HK-2 (cell line): ENCODE measurements around the gene CNBP.
"Not testable (repeated sequence)": the region's sequence is repeated elsewhere in the genome, so short reads cannot be mapped to it uniquely, and the experiment has no call there.

Source experiments
- DNase-seq: peaks from one replicate; pipeline ENCODE4 v3.0.0-alpha.2; 2018; ENCODE audit not compliant: unreplicated experiment

CNBP gene

DNA sequence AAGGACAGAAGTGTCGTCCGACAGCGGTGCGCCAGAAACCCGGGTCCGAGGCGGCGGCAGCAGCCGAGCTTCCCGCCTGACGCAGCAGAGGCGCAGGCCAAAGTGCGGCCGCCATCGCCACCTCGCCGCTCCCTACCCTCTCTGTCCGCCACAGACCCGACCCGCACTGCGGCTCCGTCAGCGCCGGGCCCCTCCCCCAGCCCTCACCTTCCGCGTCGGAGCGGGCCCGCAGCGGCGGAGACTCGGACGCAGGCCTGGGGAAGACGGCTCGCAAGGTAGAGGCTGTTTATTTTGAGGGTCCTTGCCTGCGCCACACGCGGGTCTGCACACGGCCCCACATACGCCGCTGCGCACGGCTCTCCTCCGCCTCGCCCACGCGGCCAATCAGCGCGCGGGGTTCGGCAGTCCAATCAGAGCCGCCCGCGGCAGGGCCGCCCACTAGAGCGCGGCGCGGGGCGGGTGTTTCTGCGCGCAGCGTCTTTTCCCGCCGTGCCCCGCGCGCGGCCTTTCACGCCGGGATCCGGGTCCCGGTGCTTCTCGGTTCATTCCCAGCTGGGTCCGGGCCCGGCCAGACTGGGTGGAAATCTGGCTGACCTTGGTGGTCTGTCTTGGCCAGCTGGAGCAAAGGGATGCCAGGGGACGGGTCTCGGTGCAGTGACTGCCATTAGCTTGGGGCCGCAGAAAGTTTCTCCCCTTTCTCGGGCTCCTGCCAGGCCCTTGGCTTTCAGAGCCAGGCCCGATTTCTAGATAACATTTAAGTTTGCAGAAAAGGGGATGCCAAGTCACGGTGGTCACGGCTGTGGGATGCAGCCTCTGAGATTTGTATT lies at the start of gene CNBP:
CNBP (minus strand) TSS at position 328 of the 827 bp plus-strand sequence. CDS start 12,139 bp downstream, outside the sequence.
- DNase-seq = peak; percentile 95

DNA sequence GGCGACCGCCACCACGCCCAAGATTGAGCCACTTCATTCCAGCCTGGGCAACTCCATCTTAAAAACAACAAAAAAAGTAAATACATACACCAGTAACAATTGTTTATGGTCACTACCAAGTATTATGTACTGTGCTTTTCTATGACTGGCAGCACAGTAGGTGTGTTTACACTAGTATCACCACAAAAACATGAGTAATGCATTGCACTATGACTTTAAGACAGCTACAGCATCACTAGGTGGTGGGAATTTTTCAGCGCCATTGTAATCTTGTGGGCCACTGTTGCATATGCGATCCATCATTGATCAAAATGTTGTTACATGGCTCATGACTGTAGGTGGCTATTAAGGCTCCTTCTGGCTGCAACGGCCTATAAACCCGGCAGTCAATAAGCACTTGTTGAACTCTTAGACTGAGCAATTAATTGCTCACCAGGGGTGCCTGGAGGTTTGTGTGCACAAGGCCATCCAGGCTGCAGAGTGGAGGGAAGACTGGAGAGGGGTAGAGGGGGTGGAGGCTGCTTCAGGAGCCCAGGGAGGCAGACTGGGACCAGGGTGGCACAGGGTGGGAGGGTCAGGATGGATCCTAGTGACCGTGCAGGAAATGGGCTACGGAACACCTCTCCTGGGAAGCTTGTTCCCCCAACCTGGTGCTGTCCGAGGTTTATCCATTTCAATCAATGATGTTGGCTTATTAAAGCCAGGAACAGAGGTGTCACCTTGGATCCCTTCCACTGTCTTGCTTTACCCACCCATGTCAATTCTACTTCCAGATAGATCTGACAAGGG lies 47.8 kb upstream of the CNBP start:
- DNase-seq = no peak

DNA sequence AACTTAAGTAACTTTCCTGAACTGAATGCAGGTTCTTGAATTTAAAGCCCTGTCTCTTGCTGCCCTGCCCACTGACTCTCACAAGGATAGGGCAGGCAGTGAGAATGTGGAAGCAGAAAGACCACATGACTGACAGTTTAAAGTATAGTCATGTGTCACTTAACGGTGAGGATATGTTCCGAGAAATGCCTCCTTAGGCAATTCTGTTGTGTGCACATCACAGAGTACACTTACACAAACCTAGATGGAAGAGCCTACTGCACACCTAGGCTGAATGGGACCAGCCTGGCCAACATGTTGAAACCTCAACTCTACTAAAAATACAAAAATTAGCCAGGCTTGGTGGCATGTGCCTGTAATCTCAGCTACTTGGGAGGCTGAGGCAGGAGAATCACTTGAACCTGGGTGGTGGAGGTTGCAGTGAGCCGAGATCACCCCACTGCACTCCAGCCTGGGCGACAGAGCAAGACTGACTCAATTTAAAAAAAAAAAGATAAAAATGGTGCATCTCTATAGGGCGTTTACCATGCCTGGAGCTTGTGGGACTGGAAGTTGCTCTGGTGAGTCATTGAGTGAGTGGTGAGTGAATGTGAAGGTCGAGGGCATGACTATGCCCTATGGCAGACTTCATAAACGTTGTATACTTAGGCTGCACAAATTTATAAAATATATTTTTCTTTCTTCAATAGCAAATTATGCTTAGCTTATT lies 46.8 kb upstream of the CNBP start:
- peak; percentile 43 for DNase-seq

DNA sequence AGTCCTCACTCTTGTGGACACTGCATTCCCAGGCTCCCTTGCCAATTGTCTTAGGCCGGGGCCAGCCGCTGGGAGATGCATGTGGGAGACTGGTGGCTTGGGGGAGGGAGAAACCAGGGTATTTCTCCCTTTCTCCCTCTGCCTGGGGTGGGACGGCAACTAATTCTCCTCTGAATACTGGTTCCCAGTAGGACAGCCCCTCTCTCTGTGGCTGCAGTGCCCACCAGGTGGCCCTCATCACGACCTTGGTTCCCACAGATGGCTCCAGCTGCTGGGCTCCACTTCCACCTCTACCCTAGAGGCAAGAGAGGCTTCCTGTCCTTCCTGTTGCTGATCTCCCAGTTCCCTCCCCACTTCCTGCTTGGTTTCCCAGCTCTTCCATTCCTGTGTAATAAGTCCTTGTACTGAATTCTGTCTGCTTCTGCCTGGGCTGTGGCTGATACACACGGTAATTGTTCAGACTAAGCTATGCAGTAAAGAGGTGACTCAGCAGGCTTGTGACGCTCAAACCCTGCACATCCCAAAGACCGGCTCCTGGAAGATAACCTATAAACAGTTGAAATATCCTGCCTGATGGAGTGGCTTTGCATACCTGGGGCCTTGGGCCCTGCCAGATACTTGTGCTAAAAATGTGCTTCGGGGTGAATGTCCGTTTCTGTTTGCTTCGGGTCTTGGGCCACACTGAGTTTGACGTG lies 45.3 kb upstream of the CNBP start:
- DNase-seq = peak; percentile 55

DNA sequence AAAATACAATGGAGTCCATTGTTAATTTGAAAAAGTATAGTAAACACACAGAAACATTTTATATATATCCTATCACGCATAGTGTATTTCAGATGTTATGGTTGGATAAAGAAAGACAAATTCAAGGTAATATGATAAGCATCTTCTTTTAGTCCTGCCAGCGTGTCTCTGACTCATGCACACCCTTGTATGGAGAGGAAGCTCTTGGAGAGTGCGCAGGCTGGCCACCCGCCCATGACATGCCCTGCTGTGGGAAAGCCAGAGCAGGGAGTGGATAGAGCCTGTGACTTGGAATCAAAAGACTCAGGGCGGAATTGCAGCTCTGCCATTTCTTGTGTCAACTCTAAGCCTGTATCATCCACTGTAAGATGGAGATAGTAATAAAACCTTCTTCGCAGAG lies 42.7 kb upstream of the CNBP start:
- DNase-seq = peak; percentile 62

DNA sequence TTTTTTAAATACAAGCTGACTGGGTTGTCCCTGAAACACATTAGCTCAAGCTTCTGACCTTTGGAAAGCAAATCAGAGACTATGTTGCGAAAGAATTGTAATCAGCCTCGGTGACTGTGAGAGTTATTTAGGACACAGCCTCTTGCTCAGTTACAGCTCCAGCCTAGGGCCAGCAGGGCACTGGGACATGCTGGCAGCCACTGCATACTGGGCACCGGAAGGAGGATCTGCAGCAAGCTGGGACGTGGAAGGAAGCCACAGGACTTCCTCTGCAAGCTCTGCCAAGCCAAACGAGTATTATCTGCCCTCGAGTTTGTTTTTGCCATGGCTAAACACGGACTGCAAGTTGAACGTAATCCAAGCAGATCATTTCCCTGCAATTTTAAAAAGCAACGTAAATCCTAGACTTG lies 41.3 kb upstream of the CNBP start:
- DNase-seq = peak; percentile 45

DNA sequence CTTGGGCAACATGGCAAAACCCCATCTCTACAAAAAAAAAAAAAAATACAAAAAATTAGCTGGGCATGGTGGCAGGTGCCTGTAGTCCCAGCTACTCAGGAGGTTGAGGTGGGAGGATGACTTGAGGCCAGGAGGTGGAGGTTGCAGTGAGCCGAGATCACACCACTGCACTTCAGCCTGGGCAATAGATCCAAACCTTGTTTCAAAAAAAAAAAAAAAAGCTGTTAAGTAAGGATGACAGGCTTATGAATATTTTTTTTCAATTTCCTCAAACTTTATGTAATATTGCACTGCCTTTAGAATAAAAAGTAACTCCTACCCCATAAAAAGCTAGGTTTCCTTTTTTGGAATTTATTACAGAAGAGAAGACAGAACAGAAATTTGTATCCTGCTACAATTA lies 40.7 kb upstream of the CNBP start:
- DNase-seq = not testable (repeated sequence)

DNA sequence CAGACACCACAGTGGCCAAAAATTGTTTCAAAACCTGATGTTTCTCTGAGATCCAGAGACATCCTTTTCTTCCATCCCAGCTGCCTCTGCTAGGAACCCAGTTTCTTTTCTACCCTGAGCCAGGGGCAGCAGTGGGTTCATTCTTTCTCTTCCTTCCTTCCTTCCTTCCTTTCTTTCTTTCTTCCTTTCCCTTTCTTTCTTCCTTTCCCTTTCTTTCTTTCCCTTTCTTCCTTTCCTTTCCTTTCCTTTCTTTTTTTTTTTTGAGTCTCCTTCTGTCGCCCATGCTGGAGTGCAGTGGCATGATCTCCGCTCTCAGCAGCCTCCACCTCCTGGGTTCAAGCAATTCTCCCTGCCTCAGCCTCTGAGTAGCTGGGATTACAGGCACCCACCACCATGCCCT lies 35.0 kb upstream of the CNBP start:
- DNase-seq = no peak

DNA sequence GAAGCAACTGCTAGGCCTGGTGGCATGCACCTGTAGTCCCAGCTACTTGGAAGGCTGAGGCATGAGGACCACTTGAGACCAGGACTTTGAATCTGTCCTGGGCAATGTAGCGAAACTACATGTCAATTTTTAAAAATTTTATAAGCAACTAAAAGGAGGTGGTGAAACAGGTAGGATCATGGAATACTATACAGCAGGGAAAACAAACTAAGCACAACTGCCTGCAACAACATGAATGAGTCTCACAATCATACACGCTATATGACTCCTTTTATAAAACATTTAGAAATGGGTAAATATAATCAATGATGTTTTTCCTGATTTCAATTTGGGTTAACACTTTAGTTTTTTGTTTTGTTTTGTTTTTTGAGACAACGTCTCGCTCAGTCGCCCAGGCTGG lies 29.5 kb upstream of the CNBP start:
- DNase-seq = no peak

DNA sequence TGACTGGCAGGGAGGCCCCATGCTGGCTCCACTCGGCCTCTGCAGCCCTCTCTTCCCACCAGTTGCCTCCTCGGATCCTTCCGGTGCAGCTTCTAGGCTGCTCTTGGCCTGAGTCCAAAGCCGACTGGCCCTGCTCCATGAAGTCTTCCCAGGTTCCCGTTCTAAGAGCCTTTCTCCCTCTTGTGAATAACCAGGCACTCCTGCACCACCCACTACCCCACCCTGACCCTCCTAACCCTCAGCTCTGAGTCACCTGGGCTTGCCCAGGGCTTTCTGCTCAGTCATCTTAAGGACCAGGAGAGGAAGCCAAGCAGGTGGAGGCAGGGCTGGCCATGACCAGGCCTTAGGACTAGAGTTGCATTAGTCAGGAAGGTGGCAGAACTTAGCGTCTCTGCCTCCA lies 28.1 kb upstream of the CNBP start:
- peak; percentile 95 for DNase-seq

DNA sequence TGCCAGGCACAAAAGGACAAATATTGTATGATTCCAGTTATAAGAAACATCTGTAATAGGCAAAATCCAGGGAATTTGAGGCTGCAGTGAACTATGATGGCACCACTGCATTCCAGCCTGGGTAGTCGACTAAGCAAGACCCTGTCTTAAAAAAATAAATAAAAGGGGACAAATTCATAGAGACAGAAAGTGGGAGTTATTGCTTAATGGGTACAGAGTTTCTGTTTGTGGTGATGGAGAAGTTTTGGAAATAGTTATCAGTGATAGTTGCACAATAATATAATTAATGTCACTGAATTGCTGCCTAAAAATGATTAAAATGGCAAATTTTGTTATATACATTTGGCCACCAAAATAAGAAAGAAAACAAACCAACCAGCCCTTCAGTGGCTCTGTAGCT lies 27.6 kb upstream of the CNBP start:
- no peak for DNase-seq

DNA sequence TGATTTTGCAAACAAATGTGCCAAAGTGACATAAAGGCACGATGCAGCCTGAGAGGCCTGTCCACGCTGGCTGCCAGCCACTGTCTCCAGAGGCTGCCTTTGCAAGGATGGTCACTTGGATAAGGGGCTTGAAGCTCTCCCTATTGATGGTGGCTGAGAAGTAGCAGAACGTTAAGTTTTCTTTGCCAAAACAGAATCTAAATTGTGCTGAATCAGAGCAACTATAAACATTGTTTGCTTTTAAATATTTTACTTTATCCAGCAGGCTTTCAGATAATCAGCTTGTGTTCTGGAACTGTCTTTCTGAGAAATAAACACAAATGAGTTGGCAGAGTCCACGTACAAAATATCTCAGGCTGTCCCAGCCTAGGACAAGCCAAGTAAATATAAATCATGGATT lies 23.8 kb upstream of the CNBP start:
- no peak for DNase-seq

DNA sequence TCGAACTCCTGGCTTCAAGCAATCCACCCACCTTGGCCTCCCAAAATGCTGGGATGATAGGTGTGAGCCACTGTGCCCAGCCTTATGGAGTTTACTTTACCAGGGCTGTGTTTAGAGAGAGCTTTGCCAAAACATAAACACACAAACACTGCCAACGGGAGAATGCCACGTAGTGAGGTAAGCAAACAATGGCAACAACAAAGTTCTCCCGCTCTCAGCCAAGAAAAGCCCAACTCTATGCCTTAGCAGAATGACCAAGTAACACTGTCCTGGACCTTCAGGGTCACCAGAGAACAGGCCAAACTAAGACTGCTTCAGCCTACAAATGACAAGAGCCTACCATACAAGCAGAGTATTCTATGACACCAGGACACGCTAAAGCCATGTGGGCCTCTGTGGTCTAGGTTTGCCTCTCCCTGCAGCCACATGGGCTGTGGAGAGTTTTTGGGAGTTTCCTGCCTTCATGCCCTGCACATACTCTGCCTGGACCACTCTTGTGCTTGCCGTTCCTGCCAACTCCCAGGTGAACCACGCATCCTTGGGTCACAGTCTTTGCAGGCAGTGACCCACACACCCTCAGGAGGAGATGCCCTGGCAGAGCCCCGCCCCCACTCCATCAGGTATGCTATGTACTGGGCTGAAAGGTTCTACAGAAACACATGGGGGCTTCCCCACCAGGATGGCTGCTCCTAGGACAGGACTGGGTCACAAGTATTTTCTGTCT lies 21.6 kb upstream of the CNBP start:
- DNase-seq = no peak

DNA sequence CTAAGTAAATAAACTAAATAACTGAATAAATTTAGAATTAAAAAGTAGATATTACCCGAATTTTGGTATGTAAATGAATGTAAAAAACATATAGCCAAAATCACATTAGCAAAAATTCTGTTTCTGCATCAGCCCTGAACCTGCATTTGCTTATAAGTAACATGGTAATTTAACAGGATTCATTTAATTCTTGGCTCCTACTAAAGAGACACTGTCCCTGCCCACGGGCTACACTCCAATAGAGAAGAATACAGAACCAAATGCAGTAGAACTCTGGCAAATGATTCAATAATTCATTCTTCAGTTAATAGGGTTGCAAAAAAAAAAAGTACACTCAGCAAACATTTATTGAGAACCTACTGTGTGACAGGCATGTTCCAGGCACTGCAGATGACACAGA lies 20.8 kb upstream of the CNBP start:
- DNase-seq = no peak

DNA sequence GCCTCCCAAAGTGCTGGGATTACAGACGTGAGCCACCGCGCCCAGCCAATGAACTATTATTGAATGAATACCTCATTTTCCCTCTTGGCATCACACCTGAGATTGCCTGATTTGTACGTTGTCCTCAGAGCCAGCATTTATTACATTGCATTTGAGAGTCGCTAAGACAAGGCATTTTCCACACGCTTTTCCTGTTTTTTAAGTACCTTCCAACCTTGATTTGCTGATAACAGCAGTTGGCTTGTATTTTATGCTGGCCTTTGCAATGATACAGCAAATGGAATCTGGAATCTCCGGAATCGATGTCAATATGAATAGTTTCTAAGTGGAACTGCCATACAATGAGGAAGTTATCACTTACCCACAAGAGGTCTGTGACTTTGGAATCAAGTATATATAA lies 15.7 kb upstream of the CNBP start:
- no peak for DNase-seq

DNA sequence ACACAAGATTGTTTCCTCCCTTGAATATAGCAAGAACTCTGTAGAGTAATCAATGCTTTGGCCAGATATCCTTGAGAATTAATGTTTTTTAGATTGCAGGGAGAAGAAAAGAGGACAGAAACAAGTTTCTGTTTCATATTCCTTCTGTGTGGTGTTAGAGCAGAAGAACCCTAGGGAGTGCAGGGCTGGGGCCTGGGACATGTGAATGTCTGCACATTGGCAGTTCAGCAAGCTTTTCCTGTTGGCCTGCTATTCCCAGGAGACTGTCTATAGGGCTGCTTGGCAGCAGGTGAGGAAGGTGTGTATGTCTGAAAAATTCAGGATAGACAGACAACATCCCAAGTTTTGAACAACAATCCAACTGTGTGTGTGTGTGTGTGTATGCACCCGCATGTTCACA lies 13.6 kb upstream of the CNBP start:
- no peak for DNase-seq

DNA sequence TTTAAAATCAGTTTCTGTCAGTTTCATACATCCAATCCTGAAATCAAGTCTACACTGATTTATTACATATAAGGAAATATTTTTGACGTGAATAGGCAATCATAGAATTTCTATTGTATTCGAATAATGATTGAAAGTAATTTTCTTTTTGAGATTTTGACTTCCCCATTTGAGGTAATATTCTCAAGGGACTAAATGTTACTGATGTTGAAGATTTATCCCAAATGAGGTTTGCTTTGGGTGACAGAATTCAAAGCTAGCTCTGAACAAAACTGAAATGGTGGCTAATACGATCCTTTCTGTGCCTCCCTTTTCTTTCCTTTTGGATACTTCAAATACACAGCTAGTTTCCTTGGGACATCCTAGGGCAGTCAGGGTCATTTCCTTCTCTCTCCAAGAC lies 12.9 kb upstream of the CNBP start:
- no peak for DNase-seq

DNA sequence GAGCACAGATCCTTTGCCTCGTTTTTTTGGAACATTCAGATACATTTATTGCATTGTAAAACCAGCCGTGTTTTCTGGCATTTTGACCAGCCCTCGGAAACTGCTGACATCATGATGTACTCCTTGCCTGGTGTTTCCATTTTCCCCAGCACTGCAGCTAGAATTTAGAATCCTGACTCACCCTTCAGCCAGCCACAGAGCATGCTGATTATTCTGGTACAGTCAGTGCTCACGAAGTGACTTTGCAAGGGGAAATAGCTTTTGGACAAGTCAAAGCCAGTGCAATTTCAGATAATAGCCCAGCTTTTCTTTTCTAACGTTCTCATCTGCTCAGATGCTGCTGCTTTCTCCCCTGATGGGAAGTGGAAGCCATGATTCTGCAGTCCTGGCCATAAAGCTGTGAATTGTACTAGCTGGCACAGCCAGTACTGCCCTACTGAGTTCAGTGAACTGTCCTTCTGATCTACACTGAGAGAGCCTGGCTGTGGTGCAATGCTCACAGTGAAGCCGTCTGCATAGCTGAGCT lies 12.1 kb upstream of the CNBP start:
- peak; percentile 58 for DNase-seq

DNA sequence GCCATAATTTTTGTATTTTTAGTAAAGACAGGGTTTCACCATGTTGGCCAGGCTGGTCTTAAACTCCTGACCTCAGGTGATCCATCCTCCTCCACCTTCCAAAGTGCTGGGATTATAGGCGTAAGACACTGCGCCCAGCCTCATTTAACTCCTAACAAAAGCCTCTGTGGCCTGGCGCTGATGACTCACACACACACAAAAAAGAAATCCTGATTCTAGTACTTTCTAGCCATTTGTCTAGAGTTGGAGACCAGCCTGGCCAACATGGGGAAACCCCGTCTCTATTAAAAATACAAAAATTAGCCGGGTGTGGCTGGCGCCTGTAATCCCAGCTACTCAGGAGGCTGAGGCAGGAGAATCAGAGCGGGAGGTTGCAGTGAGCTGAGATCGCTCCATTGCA lies 6.1 kb upstream of the CNBP start:
- not testable (repeated sequence) for DNase-seq

DNA sequence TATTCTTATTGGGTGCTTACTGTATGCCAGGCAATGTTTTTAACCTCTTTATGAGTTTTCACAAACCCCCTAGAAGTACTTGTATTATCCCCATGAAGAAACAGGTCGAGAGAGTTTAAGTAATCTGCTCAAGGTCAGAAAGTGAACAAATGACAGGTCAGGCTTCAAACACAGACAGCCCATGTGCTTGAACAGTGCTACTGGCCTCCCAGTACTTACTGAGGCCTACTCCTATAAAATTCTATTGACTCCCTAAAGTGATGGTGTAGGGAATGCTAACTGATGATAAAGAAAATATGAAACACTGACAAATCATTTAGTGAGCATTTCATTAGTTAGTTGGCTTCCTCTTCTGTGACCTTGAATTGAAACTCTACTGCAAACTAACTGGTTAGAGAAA lies 4.2 kb upstream of the CNBP start:
- DNase-seq = no peak

DNA sequence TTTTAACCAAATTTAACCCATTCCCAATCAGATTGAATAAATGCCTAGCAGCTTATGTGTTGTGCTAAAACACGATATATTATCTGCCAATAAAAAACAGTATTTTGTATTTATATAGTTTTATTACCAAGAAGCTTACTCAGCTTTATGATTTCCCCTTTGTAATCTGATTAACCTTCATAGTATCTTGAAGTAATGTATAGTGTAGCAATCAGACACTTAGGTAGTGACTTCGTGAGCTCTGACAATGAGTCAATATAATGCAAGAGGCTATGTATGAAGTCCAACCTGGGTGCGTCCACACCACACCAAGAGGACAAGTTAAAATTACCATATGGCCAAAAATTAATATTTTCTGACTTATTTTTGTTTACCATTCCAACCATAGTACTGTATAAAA lies 2.1 kb upstream of the CNBP start:
- no peak for DNase-seq
